ENCODE measurements around the gene CCBE1. TPM values are rescaled to one million over a fixed set of nuclear protein-coding genes. Genes with fewer than 3 reads are reported as not detected.

The CCBE1 gene
- polyA plus RNA-seq, 1 donor from 2014 or later = 0.19 TPM

DNA sequence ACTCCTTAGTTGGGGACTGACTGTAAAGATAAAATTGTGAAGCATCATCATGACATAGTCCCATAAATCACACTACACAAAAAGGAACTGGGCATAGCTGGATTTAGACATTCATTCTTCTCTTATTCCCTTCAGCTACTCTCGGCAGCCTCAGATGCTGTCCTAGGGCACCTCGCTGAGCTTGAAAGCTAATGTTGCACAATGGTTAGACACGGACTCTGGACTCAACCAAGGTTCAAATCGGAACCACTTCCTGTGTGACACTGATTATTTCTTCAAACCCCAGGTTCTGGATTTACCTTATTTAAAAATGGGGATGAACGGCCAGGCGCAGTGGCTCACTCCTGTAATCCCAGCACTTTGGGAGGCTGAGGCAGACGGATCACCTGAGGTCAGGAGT is 89.8 kb downstream of the CCBE1 start:
- TF ChIP-seq SMC3 (conservative IDR thresholded peaks at IDR 0.05; ENCODE audit: poor library complexity) = no peak
- TF ChIP-seq RAD21 (conservative IDR thresholded peaks at IDR 0.05) = no peak
- Histone ChIP-seq H3K9ac (ENCODE audit: low read length) (no peak overlapping the region), H3K27ac (ENCODE audit: low read length) (no peak overlapping the region), H3K4me2 (ENCODE audit: low read length) (no peak overlapping the region), H3K36me3 (ENCODE audit: insufficient read depth, low read length) (no peaks in the 10 kb centered on the region), H3F3A (ENCODE audit: insufficient read depth, low read length, poor library complexity, severe bottlenecking) (no peaks in the 10 kb centered on the region), H2AFZ (ENCODE audit: low read depth, low read length) (no peak overlapping the region), H3K79me2 (replicated peaks; ENCODE audit: insufficient read depth, low read length) (no peaks in the 10 kb centered on the region), H3K4me3 (ENCODE audit: low read length) (no peak overlapping the region), H3K9me3 (ENCODE audit: low read length) (no peaks in the 10 kb centered on the region), H4K20me1 (ENCODE audit: insufficient read depth) (no peaks in the 10 kb centered on the region), H3K27me3 (ENCODE audit: insufficient read depth, low read depth, low read length) (no peaks in the 10 kb centered on the region), H3K9me2 (ENCODE audit: insufficient read depth, low read length) (no peaks in the 10 kb centered on the region)

DNA sequence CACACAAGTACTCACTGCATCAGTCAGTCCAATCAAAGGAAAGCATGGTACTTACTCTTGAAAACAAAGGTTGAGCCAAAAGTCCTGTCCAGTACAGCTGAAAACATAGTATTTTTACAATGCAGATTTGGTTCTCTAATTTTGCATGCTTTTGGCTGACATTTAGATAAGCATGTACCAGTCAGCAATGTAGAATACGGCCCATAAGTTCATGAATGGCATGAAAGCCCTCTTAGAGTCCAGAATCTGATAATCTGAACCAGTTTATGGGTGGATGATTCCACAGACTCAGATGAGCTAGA is 90.2 kb downstream of the CCBE1 start:
- no peak overlapping the region for H3K9ac ChIP-seq (ENCODE audit: low read length)
- no peaks in the 10 kb centered on the region for H3F3A ChIP-seq (ENCODE audit: insufficient read depth, low read length, poor library complexity, severe bottlenecking)
- no peaks in the 10 kb centered on the region for H3K9me2 ChIP-seq (ENCODE audit: insufficient read depth, low read length)
- no peaks in the 10 kb centered on the region for H3K27me3 ChIP-seq (ENCODE audit: insufficient read depth, low read depth, low read length)
- no peak overlapping the region for H3K4me3 ChIP-seq (ENCODE audit: low read length)
- H2AFZ ChIP-seq (ENCODE audit: low read depth, low read length) = no peak overlapping the region
- H3K36me3 ChIP-seq (ENCODE audit: insufficient read depth, low read length) = no peaks in the 10 kb centered on the region
- no peak overlapping the region for H3K27ac ChIP-seq (ENCODE audit: low read length)
- no peaks in the 10 kb centered on the region for H3K9me3 ChIP-seq (ENCODE audit: low read length)
- H3K4me2 ChIP-seq (ENCODE audit: low read length) = no peak overlapping the region
- H3K79me2 ChIP-seq (replicated peaks; ENCODE audit: insufficient read depth, low read length) = no peaks in the 10 kb centered on the region
- no peaks in the 10 kb centered on the region for H4K20me1 ChIP-seq (ENCODE audit: insufficient read depth)
- TF ChIP-seq RAD21 (conservative IDR thresholded peaks at IDR 0.05) = no peak
- TF ChIP-seq, protein P1, sequence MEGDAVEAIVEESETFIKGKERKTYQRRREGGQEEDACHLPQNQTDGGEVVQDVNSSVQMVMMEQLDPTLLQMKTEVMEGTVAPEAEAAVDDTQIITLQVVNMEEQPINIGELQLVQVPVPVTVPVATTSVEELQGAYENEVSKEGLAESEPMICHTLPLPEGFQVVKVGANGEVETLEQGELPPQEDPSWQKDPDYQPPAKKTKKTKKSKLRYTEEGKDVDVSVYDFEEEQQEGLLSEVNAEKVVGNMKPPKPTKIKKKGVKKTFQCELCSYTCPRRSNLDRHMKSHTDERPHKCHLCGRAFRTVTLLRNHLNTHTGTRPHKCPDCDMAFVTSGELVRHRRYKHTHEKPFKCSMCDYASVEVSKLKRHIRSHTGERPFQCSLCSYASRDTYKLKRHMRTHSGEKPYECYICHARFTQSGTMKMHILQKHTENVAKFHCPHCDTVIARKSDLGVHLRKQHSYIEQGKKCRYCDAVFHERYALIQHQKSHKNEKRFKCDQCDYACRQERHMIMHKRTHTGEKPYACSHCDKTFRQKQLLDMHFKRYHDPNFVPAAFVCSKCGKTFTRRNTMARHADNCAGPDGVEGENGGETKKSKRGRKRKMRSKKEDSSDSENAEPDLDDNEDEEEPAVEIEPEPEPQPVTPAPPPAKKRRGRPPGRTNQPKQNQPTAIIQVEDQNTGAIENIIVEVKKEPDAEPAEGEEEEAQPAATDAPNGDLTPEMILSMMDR (IDR thresholded peaks at IDR 0.05; ENCODE audit: poor library complexity, severe bottlenecking) = no peak
- TF ChIP-seq MXI1 (conservative IDR thresholded peaks at IDR 0.05; ENCODE audit: poor library complexity, severe bottlenecking) = no peak
- TF ChIP-seq, protein P2, sequence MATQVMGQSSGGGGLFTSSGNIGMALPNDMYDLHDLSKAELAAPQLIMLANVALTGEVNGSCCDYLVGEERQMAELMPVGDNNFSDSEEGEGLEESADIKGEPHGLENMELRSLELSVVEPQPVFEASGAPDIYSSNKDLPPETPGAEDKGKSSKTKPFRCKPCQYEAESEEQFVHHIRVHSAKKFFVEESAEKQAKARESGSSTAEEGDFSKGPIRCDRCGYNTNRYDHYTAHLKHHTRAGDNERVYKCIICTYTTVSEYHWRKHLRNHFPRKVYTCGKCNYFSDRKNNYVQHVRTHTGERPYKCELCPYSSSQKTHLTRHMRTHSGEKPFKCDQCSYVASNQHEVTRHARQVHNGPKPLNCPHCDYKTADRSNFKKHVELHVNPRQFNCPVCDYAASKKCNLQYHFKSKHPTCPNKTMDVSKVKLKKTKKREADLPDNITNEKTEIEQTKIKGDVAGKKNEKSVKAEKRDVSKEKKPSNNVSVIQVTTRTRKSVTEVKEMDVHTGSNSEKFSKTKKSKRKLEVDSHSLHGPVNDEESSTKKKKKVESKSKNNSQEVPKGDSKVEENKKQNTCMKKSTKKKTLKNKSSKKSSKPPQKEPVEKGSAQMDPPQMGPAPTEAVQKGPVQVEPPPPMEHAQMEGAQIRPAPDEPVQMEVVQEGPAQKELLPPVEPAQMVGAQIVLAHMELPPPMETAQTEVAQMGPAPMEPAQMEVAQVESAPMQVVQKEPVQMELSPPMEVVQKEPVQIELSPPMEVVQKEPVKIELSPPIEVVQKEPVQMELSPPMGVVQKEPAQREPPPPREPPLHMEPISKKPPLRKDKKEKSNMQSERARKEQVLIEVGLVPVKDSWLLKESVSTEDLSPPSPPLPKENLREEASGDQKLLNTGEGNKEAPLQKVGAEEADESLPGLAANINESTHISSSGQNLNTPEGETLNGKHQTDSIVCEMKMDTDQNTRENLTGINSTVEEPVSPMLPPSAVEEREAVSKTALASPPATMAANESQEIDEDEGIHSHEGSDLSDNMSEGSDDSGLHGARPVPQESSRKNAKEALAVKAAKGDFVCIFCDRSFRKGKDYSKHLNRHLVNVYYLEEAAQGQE (IDR thresholded peaks at IDR 0.05; ENCODE audit: borderline replicate concordance) = no peak
- no peak for TF ChIP-seq EP300 (conservative IDR thresholded peaks at IDR 0.05; ENCODE audit: poor library complexity, severe bottlenecking)

DNA sequence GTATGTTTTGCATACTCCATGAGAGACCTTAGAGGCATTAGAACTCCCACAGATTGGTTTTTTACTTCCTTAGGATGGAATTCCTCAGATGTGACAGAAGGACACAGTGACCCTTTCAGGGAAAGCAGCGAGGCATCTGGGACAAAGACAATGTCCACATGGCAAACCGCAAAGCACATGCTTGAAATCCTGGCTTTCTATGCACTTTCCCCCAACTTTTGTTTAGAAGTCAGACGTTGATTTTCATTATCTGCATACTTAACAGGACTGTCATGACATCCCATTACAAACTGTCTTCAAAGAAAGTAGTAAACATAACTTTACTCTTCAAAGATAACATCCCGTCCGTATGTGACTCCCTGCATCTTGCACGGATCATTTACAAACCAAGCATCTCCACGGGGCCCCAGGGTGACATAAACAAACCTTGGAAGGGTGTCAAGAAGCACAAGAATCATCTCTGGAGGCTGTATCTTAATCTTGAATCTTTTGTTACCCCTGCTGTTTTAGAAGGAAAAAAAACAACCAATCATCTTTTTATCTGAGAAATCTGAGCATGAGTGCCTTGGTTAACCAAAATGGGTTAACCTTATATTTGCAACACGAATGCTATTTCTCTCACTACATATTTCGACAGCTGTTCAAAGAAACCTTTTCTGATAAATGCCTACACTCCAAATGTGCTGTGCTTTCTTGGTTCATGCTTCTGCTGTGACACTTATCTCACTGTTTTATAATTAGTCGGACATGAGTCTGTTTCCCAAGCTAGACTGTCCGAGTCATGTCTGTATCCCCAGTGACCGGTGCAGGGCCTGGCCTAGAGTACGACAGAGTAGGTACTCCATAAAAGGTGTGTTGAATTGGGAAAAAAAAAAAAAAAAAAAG is 90.8 kb downstream of the CCBE1 start:
- H3K27me3 ChIP-seq (ENCODE audit: insufficient read depth, low read depth, low read length) = no peaks in the 10 kb centered on the region
- H3K9ac ChIP-seq (ENCODE audit: low read length) = no peak overlapping the region
- no peak overlapping the region for H3K27ac ChIP-seq (ENCODE audit: low read length)
- H3K79me2 ChIP-seq (replicated peaks; ENCODE audit: insufficient read depth, low read length) = no peaks in the 10 kb centered on the region
- H2AFZ ChIP-seq (ENCODE audit: low read depth, low read length) = no peak overlapping the region
- no peaks in the 10 kb centered on the region for H3K9me3 ChIP-seq (ENCODE audit: low read length)
- TF ChIP-seq, protein P1 (IDR thresholded peaks at IDR 0.05; ENCODE audit: poor library complexity, severe bottlenecking) = no peak
- TF ChIP-seq MXI1 (conservative IDR thresholded peaks at IDR 0.05; ENCODE audit: poor library complexity, severe bottlenecking) (no peak), EZH2 (IDR thresholded peaks at IDR 0.05; ENCODE audit: borderline replicate concordance, insufficient read depth, low read length, poor library complexity, severe bottlenecking) (no peak), RAD21 (conservative IDR thresholded peaks at IDR 0.05) (no peak), SMC3 (conservative IDR thresholded peaks at IDR 0.05; ENCODE audit: poor library complexity) (no peak), EP300 (conservative IDR thresholded peaks at IDR 0.05; ENCODE audit: poor library complexity, severe bottlenecking) (no peak)
- TF ChIP-seq, protein P2 (IDR thresholded peaks at IDR 0.05; ENCODE audit: borderline replicate concordance) = no peak
- no peaks in the 10 kb centered on the region for H3F3A ChIP-seq (ENCODE audit: insufficient read depth, low read length, poor library complexity, severe bottlenecking)
- H4K20me1 ChIP-seq (ENCODE audit: insufficient read depth) = no peaks in the 10 kb centered on the region
- no peak overlapping the region for H3K4me2 ChIP-seq (ENCODE audit: low read length)
- H3K36me3 ChIP-seq (ENCODE audit: insufficient read depth, low read length) = no peaks in the 10 kb centered on the region
- H3K4me3 ChIP-seq (ENCODE audit: low read length) = no peak overlapping the region
- no peaks in the 10 kb centered on the region for H3K9me2 ChIP-seq (ENCODE audit: insufficient read depth, low read length)
